GM23338 (cell line): Measurements from ENCODE around the gene TPPP3. TPM values are rescaled to one million over a fixed set of nuclear protein-coding genes. Genes with fewer than 3 reads are reported as not detected.

Experiments used
- ATAC-seq: fragments of 200-7000 bp; cut with Tn5 transposase; 3 replicates; pipeline ENCODE4 v1.9.1; 2020
- DNase-seq: peaks from one replicate; pipeline ENCODE4 v3.0.0-alpha.2; 2015; ENCODE audit warnings: low spot score
- H2AFZ ChIP-seq: fragments of 200-600 bp; sonication (generic); 2 replicates; pipeline ENCODE4 v1.8.0; 2016; ENCODE audit warnings: antibody characterized with exemption, mild to moderate bottlenecking, moderate library complexity
- H3F3A ChIP-seq: fragments of 200-600 bp; sonication (generic); replicated peaks from 2 replicates; pipeline ENCODE4 v1.8.0; 2017; ENCODE audit warnings: antibody characterized with exemption, mixed run types, low read depth
- H3K27ac ChIP-seq: fragments of 200-600 bp; sonication (generic); 2 replicates; pipeline ENCODE4 v1.6.1; 2016; ENCODE audit warnings: low read depth
- H3K27me3 ChIP-seq: fragments of 200-600 bp; sonication (generic); 2 replicates; pipeline ENCODE4 v1.8.0; 2016; ENCODE audit warnings: mild to moderate bottlenecking, mixed run types, moderate library complexity; ENCODE audit not compliant: insufficient read depth
- H3K36me3 ChIP-seq: fragments of 200-600 bp; sonication (generic); 2 replicates; pipeline ENCODE4 v1.8.0; 2016; ENCODE audit warnings: mild to moderate bottlenecking; ENCODE audit not compliant: insufficient read depth
- H3K4me1 ChIP-seq: fragments of 200-600 bp; sonication (generic); 2 replicates; pipeline ENCODE4 v1.8.0; 2016; ENCODE audit warnings: mild to moderate bottlenecking, moderate library complexity; ENCODE audit not compliant: insufficient read depth
- H3K4me2 ChIP-seq: fragments of 200-600 bp; sonication (generic); 2 replicates; pipeline ENCODE4 v1.7.1; 2017; ENCODE audit warnings: mixed run types
- H3K4me3 ChIP-seq: fragments of 200-600 bp; sonication (generic); 2 replicates; pipeline ENCODE4 v1.6.1; 2016; ENCODE audit warnings: mixed run types
- H3K79me2 ChIP-seq: fragments of 200-600 bp; sonication (generic); replicated peaks from 2 replicates; pipeline ENCODE4 v1.8.0; 2017; ENCODE audit warnings: mild to moderate bottlenecking; ENCODE audit not compliant: insufficient read depth
- H3K9me2 ChIP-seq: fragments of 200-600 bp; sonication (generic); 2 replicates; pipeline ENCODE4 v1.8.0; 2017; ENCODE audit not compliant: insufficient read depth
- H4K20me1 ChIP-seq: fragments of 200-600 bp; sonication (generic); replicated peaks from 2 replicates; pipeline ENCODE4 v1.8.0; 2017; ENCODE audit warnings: mild to moderate bottlenecking; ENCODE audit not compliant: insufficient read depth
- H3K27ac Mint-ChIP-seq: 2 replicates; pipeline ENCODE4 v1.8.0; 2020; ENCODE audit warnings: inconsistent platforms, mild to moderate bottlenecking, moderate library complexity, mixed read lengths
- H3K27me3 Mint-ChIP-seq: 3 replicates; pipeline ENCODE4 v1.8.0; 2022; ENCODE audit warnings: low read depth, mild to moderate bottlenecking, moderate library complexity, mixed read lengths, inconsistent platforms; ENCODE audit not compliant: insufficient read depth, poor library complexity
- H3K36me3 Mint-ChIP-seq: 3 replicates; pipeline ENCODE4 v1.8.0; 2021; ENCODE audit warnings: low read depth, mild to moderate bottlenecking, inconsistent platforms, moderate library complexity, mixed read lengths
- H3K4me1 Mint-ChIP-seq: 3 replicates; pipeline ENCODE4 v1.8.0; 2020; ENCODE audit warnings: mild to moderate bottlenecking, inconsistent platforms, mixed read lengths
- H3K4me3 Mint-ChIP-seq: 3 replicates; pipeline ENCODE4 v1.8.0; 2021; ENCODE audit warnings: moderate library complexity, mild to moderate bottlenecking, inconsistent platforms, mixed read lengths
- H3K9me3 Mint-ChIP-seq: 3 replicates; pipeline ENCODE4 v1.8.0; 2020; ENCODE audit warnings: moderate library complexity, mild to moderate bottlenecking, inconsistent platforms, mixed read lengths
- CREB1 ChIP-seq: fragments of 250-450 bp; sonication (Bioruptor Pico); IDR thresholded peaks from 2 replicates; pipeline ENCODE4 v1.5.0; 2020; ENCODE audit warnings: low read depth, mild to moderate bottlenecking, moderate library complexity
- CTCF ChIP-seq, 2 experiments: fragments of 200-600 bp in 1 of 2; sonication (generic) in 1 of 2; conservative IDR thresholded peaks; 2 replicates each; pipeline versions ENCODE4 v1.5.1 to v1.6.1; 2016 to 2017; ENCODE audit warnings: antibody characterized with exemption in 2 of 2, low read depth in 2 of 2, mild to moderate bottlenecking in 2 of 2, moderate library complexity in 1 of 2
- EZH2 ChIP-seq: fragments of 200-600 bp; sonication (generic); IDR thresholded peaks from one replicate; pipeline ENCODE4 v1.8.0; 2017; ENCODE audit warnings: antibody characterized with exemption, mild to moderate bottlenecking, low read depth; ENCODE audit not compliant: unreplicated experiment
- EZH2phosphoT487 ChIP-seq: fragments of 200-600 bp; sonication (generic); IDR thresholded peaks from one replicate; pipeline ENCODE4 v1.8.1; 2018; ENCODE audit warnings: antibody characterized with exemption; ENCODE audit not compliant: unreplicated experiment
- JUNB ChIP-seq: IDR thresholded peaks from one replicate; pipeline ENCODE4 v1.6.1; 2016; ENCODE audit warnings: antibody characterized with exemption; ENCODE audit not compliant: unreplicated experiment
- NANOG ChIP-seq: IDR thresholded peaks from 2 replicates; pipeline ENCODE4 v1.6.1; 2016; ENCODE audit warnings: antibody characterized with exemption, borderline replicate concordance
- POLR2AphosphoS5 ChIP-seq: IDR thresholded peaks from 2 replicates; pipeline ENCODE4 v1.6.1; 2016; ENCODE audit warnings: antibody characterized with exemption, low read depth
- STAT1 ChIP-seq: IDR thresholded peaks from one replicate; pipeline ENCODE4 v1.6.1; 2016; ENCODE audit warnings: antibody characterized with exemption; ENCODE audit not compliant: unreplicated experiment
- ZNF114 ChIP-seq: fragments of 250-450 bp; sonication (Bioruptor Pico); IDR thresholded peaks from 2 replicates; pipeline ENCODE4 v1.5.0; 2020; ENCODE audit warnings: mild to moderate bottlenecking, moderate library complexity
- ZNF331 ChIP-seq: fragments of 250-450 bp; sonication (Bioruptor Pico); IDR thresholded peaks from 2 replicates; pipeline ENCODE4 v1.5.0; 2020; ENCODE audit warnings: low read depth, mild to moderate bottlenecking, moderate library complexity
- polyA plus RNA-seq: library from polyadenylated mRNA; unstranded; fragments of >200 nt; fragmentation: Nextera tagmentation; extraction: Ambion mirVana; gene quantifications from 2 replicates; pipeline ENCODE4 v1.2.1, GENCODE V29; 2016
- total RNA-seq: library from RNA; depleted of rRNA; stranded (reverse); fragments of >200 nt; shearing (Covaris generic); gene quantifications from 2 replicates; pipeline ENCODE4 v1.2.3, GENCODE V29; 2014
- TF ChIP-seq, protein P1 (sequence below): IDR thresholded peaks from 2 replicates; pipeline ENCODE4 v1.6.1; 2016; ENCODE audit warnings: antibody characterized with exemption
- TF ChIP-seq, protein P2 (sequence below): IDR thresholded peaks from one replicate; pipeline ENCODE4 v1.6.1; 2018; ENCODE audit warnings: antibody characterized with exemption; ENCODE audit not compliant: unreplicated experiment
- TF ChIP-seq, protein P3 (sequence below): fragments of 250-450 bp; sonication (Bioruptor Pico); IDR thresholded peaks from 2 replicates; pipeline ENCODE4 v1.5.0; 2020; ENCODE audit warnings: mild to moderate bottlenecking, moderate library complexity

Gene TPPP3
- total and polyA plus RNA-seq, 2 experiments from 2014 or later, result 0.26 to 0.28 TPM

GRCh38 chr16:67426022-67426421 is 32.7 kb upstream of the TPPP3 start:
- H3F3A ChIP-seq, result peaks cover 9% of the 10 kb centered on the region; the same call in 1 of the 2 replicates
- TF ChIP-seq CTCF (conservative IDR thresholded peaks at IDR 0.05; ENCODE audit: low read depth in 2 of 2), result no peak
- TF ChIP-seq ZNF114 (CRISPR knock-in tag), result no peak
- TF ChIP-seq, protein P1, sequence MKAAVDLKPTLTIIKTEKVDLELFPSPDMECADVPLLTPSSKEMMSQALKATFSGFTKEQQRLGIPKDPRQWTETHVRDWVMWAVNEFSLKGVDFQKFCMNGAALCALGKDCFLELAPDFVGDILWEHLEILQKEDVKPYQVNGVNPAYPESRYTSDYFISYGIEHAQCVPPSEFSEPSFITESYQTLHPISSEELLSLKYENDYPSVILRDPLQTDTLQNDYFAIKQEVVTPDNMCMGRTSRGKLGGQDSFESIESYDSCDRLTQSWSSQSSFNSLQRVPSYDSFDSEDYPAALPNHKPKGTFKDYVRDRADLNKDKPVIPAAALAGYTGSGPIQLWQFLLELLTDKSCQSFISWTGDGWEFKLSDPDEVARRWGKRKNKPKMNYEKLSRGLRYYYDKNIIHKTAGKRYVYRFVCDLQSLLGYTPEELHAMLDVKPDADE, result no peak
- TF ChIP-seq, protein P2, sequence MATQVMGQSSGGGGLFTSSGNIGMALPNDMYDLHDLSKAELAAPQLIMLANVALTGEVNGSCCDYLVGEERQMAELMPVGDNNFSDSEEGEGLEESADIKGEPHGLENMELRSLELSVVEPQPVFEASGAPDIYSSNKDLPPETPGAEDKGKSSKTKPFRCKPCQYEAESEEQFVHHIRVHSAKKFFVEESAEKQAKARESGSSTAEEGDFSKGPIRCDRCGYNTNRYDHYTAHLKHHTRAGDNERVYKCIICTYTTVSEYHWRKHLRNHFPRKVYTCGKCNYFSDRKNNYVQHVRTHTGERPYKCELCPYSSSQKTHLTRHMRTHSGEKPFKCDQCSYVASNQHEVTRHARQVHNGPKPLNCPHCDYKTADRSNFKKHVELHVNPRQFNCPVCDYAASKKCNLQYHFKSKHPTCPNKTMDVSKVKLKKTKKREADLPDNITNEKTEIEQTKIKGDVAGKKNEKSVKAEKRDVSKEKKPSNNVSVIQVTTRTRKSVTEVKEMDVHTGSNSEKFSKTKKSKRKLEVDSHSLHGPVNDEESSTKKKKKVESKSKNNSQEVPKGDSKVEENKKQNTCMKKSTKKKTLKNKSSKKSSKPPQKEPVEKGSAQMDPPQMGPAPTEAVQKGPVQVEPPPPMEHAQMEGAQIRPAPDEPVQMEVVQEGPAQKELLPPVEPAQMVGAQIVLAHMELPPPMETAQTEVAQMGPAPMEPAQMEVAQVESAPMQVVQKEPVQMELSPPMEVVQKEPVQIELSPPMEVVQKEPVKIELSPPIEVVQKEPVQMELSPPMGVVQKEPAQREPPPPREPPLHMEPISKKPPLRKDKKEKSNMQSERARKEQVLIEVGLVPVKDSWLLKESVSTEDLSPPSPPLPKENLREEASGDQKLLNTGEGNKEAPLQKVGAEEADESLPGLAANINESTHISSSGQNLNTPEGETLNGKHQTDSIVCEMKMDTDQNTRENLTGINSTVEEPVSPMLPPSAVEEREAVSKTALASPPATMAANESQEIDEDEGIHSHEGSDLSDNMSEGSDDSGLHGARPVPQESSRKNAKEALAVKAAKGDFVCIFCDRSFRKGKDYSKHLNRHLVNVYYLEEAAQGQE, result no peak
- no peak for TF ChIP-seq JUNB
- TF ChIP-seq NANOG, result no peak
- no peak for TF ChIP-seq ZNF331 (CRISPR knock-in tag)
- TF ChIP-seq, protein P3, sequence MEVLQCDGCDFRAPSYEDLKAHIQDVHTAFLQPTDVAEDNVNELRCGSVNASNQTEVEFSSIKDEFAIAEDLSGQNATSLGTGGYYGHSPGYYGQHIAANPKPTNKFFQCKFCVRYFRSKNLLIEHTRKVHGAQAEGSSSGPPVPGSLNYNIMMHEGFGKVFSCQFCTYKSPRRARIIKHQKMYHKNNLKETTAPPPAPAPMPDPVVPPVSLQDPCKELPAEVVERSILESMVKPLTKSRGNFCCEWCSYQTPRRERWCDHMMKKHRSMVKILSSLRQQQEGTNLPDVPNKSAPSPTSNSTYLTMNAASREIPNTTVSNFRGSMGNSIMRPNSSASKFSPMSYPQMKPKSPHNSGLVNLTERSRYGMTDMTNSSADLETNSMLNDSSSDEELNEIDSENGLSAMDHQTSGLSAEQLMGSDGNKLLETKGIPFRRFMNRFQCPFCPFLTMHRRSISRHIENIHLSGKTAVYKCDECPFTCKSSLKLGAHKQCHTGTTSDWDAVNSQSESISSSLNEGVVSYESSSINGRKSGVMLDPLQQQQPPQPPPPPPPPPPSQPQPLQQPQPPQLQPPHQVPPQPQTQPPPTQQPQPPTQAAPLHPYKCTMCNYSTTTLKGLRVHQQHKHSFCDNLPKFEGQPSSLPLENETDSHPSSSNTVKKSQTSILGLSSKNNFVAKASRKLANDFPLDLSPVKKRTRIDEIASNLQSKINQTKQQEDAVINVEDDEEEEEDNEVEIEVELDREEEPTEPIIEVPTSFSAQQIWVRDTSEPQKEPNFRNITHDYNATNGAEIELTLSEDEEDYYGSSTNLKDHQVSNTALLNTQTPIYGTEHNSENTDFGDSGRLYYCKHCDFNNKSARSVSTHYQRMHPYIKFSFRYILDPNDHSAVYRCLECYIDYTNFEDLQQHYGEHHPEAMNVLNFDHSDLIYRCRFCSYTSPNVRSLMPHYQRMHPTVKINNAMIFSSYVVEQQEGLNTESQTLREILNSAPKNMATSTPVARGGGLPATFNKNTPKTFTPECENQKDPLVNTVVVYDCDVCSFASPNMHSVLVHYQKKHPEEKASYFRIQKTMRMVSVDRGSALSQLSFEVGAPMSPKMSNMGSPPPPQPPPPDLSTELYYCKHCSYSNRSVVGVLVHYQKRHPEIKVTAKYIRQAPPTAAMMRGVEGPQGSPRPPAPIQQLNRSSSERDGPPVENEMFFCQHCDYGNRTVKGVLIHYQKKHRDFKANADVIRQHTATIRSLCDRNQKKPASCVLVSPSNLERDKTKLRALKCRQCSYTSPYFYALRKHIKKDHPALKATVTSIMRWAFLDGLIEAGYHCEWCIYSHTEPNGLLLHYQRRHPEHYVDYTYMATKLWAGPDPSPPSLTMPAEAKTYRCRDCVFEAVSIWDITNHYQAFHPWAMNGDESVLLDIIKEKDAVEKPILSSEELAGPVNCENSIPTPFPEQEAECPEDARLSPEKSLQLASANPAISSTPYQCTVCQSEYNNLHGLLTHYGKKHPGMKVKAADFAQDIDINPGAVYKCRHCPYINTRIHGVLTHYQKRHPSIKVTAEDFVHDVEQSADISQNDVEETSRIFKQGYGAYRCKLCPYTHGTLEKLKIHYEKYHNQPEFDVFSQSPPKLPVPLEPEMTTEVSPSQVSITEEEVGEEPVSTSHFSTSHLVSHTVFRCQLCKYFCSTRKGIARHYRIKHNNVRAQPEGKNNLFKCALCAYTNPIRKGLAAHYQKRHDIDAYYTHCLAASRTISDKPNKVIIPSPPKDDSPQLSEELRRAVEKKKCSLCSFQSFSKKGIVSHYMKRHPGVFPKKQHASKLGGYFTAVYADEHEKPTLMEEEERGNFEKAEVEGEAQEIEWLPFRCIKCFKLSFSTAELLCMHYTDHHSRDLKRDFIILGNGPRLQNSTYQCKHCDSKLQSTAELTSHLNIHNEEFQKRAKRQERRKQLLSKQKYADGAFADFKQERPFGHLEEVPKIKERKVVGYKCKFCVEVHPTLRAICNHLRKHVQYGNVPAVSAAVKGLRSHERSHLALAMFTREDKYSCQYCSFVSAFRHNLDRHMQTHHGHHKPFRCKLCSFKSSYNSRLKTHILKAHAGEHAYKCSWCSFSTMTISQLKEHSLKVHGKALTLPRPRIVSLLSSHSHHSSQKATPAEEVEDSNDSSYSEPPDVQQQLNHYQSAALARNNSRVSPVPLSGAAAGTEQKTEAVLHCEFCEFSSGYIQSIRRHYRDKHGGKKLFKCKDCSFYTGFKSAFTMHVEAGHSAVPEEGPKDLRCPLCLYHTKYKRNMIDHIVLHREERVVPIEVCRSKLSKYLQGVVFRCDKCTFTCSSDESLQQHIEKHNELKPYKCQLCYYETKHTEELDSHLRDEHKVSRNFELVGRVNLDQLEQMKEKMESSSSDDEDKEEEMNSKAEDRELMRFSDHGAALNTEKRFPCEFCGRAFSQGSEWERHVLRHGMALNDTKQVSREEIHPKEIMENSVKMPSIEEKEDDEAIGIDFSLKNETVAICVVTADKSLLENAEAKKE, result no peak
- no peak for TF ChIP-seq EZH2phosphoT487
- no peak for TF ChIP-seq STAT1
- TF ChIP-seq EZH2, result no peak
- TF ChIP-seq POLR2AphosphoS5, result no peak
- no peak for TF ChIP-seq CREB1
- H3K9me2 ChIP-seq, result no peaks in the 10 kb centered on the region
- Mint-ChIP-seq H3K4me1 (peaks cover 72% of the 10 kb centered on the region), H3K27ac (no peak overlapping the region), H3K9me3 (no peaks in the 10 kb centered on the region; the same call in 2 of the 3 replicates), H3K4me3 (no peak overlapping the region), H3K36me3 (peaks cover 7% of the 10 kb centered on the region; the same call in 2 of the 3 replicates), H3K27me3 (peaks cover 40% of the 10 kb centered on the region)
- H3K4me3 ChIP-seq, result no peak overlapping the region
- H2AFZ ChIP-seq, result no peak overlapping the region
- H3K36me3 ChIP-seq, result no peaks in the 10 kb centered on the region
- H3K4me1 ChIP-seq, result peaks cover 59% of the 10 kb centered on the region
- no peaks in the 10 kb centered on the region for H4K20me1 ChIP-seq
- H3K4me2 ChIP-seq, result peak overlapping the region; percentile 76
- peaks cover 23% of the 10 kb centered on the region for H3K27me3 ChIP-seq
- H3K79me2 ChIP-seq, result no peaks in the 10 kb centered on the region
- DNase-seq, result no peak
- ATAC-seq, result no peak
- peak overlapping the region; percentile 97; the same call in 1 of the 2 replicates for H3K27ac ChIP-seq
